PC-9 (cell line): ENCODE data around the gene DENND11. TPM values are rescaled to one million over a fixed set of nuclear protein-coding genes. Genes with fewer than 3 reads are reported as not detected.

ENCODE experiments used
- BruUV-seq: library from RNA; stranded (reverse); fragments of 400-500 nt; replicated peaks from 2 replicates; lab custom pipeline; 2021; lab: Mats Ljungman, UMichigan
- CTCF ChIA-PET: fragments of 300-600 bp; sonication (Branson Sonifier 250); formaldehyde crosslinking; loops from one replicate; lab custom pipeline; 2022; ENCODE audit warnings: antibody characterized with exemption; lab: Charles Lee
- POLR2A ChIA-PET: fragments of 300-600 bp; sonication (Branson Sonifier 250); formaldehyde crosslinking; loops from one replicate; lab custom pipeline; 2022; ENCODE audit warnings: antibody characterized with exemption; ENCODE audit not compliant: unreplicated experiment; lab: Charles Lee
- DNase-seq, 2 experiments: peaks; one replicate each; pipeline versions ENCODE4 v3.0.0 to v3.0.0-alpha.2; 2015 to 2022; ENCODE audit warnings: mixed read lengths in 1 of 2
- H2AFZ ChIP-seq: fragments of 200-600 bp; sonication (generic); 2 replicates; pipeline ENCODE4 v1.8.1; 2017; ENCODE audit warnings: antibody characterized with exemption
- H3F3A ChIP-seq: fragments of 200-600 bp; sonication (generic); 2 replicates; pipeline ENCODE4 v1.8.1; 2017; ENCODE audit warnings: antibody characterized with exemption, mild to moderate bottlenecking, low read depth; ENCODE audit not compliant: insufficient read depth
- H3K27ac ChIP-seq: fragments of 200-600 bp; sonication (generic); 2 replicates; pipeline ENCODE4 v1.6.1; 2016; ENCODE audit warnings: mixed run types
- H3K27me3 ChIP-seq: fragments of 200-600 bp; sonication (generic); 2 replicates; pipeline ENCODE4 v1.6.1; 2016; ENCODE audit warnings: low read depth, mixed run types; ENCODE audit not compliant: insufficient read depth
- H3K36me3 ChIP-seq: fragments of 200-600 bp; sonication (generic); 2 replicates; pipeline ENCODE4 v1.6.1; 2016; ENCODE audit warnings: low read depth, mixed run types
- H3K4me1 ChIP-seq: fragments of 200-600 bp; sonication (generic); replicated peaks from 2 replicates; pipeline ENCODE4 v1.6.1; 2016; ENCODE audit warnings: mixed run types; ENCODE audit not compliant: insufficient read depth
- H3K4me2 ChIP-seq: fragments of 200-600 bp; sonication (generic); 2 replicates; pipeline ENCODE4 v1.6.1; 2017; ENCODE audit warnings: mixed run types
- H3K4me3 ChIP-seq: fragments of 200-600 bp; sonication (generic); 2 replicates; pipeline ENCODE4 v1.6.1; 2016; ENCODE audit warnings: mixed run types
- H3K79me2 ChIP-seq: fragments of 200-600 bp; sonication (generic); 2 replicates; pipeline ENCODE4 v1.6.1; 2017; ENCODE audit warnings: low read depth, mixed run types
- H3K9me2 ChIP-seq: fragments of 200-600 bp; sonication (generic); 2 replicates; pipeline ENCODE4 v1.8.1; 2017; ENCODE audit warnings: mild to moderate bottlenecking; ENCODE audit not compliant: insufficient read depth
- H3K9me3 ChIP-seq: fragments of 200-600 bp; sonication (generic); 2 replicates; pipeline ENCODE4 v1.8.1; 2016; ENCODE audit warnings: low read depth; ENCODE audit not compliant: insufficient read depth
- H4K20me1 ChIP-seq: fragments of 200-600 bp; sonication (generic); 2 replicates; pipeline ENCODE4 v1.8.1; 2017; ENCODE audit not compliant: insufficient read depth
- EZH2 ChIP-seq: fragments of 200-600 bp; sonication (generic); IDR thresholded peaks from 2 replicates; pipeline ENCODE4 v1.8.0; 2017; ENCODE audit warnings: antibody characterized with exemption, low read depth
- intact Hi-C: fragments of 100-400 bp; cut with micrococcal nuclease; formaldehyde crosslinking; loops from one replicate; pipeline ENCODE4 v1.10.0; 2022; ENCODE audit not compliant: unreplicated experiment
- total RNA-seq: library from RNA; stranded (reverse); gene quantifications from 2 replicates; pipeline ENCODE4 v1.2.3, GENCODE V29; 2021
- TF ChIP-seq, protein P1 (sequence below): fragments of 200-600 bp; sonication (generic); conservative IDR thresholded peaks from 2 replicates; pipeline ENCODE4 v1.6.1; 2017; ENCODE audit warnings: mixed run types, antibody characterized with exemption, mild to moderate bottlenecking, moderate library complexity

Gene DENND11
- total RNA-seq, 1 experiment from 2014 or later, result 49.4 TPM

DNA sequence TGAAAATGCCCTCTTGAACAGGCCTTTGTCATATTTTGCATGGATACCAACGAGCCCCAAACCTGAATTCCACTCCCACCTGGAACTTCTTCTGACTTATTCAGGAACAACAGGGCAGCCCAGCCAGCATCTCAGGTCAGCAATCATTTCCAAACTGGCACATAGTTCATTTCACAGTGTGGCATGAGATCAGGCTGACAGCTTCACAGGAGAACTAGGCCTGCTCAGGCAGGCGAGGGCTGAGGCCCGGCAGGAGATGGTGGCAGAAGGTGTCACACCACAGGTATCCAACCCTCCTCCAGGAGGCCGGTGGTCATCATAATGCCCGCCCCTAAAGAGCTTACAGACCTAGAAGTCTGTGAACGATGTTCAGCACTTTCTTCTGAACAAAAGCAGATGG, 42.5 kb downstream of the DENND11 start:
- H4K20me1 ChIP-seq, result no peaks in the 10 kb centered on the region
- no peaks in the 10 kb centered on the region for H3K27me3 ChIP-seq
- no peak overlapping the region for H3K4me3 ChIP-seq
- peaks cover 37% of the 10 kb centered on the region; the same call in 1 of the 2 replicates for H3K36me3 ChIP-seq
- H3K9me2 ChIP-seq, result no peaks in the 10 kb centered on the region
- H3K4me1 ChIP-seq, result peaks cover 29% of the 10 kb centered on the region
- CTCF ChIA-PET, result no interaction called here
- no TSS peak for BruUV-seq
- H3K79me2 ChIP-seq, result no peaks in the 10 kb centered on the region
- H3K4me2 ChIP-seq, result no peak overlapping the region
- no peaks in the 10 kb centered on the region for H3K9me3 ChIP-seq
- no peak overlapping the region for H2AFZ ChIP-seq
- no peak for DNase-seq
- TF ChIP-seq, protein P1, sequence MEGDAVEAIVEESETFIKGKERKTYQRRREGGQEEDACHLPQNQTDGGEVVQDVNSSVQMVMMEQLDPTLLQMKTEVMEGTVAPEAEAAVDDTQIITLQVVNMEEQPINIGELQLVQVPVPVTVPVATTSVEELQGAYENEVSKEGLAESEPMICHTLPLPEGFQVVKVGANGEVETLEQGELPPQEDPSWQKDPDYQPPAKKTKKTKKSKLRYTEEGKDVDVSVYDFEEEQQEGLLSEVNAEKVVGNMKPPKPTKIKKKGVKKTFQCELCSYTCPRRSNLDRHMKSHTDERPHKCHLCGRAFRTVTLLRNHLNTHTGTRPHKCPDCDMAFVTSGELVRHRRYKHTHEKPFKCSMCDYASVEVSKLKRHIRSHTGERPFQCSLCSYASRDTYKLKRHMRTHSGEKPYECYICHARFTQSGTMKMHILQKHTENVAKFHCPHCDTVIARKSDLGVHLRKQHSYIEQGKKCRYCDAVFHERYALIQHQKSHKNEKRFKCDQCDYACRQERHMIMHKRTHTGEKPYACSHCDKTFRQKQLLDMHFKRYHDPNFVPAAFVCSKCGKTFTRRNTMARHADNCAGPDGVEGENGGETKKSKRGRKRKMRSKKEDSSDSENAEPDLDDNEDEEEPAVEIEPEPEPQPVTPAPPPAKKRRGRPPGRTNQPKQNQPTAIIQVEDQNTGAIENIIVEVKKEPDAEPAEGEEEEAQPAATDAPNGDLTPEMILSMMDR, result no peak
- no peak for TF ChIP-seq EZH2
- H3F3A ChIP-seq, result peaks cover 29% of the 10 kb centered on the region
- H3K27ac ChIP-seq, result no peak overlapping the region
- intact Hi-C loops, result no loop called here
- POLR2A ChIA-PET, result no interaction called here

DNA sequence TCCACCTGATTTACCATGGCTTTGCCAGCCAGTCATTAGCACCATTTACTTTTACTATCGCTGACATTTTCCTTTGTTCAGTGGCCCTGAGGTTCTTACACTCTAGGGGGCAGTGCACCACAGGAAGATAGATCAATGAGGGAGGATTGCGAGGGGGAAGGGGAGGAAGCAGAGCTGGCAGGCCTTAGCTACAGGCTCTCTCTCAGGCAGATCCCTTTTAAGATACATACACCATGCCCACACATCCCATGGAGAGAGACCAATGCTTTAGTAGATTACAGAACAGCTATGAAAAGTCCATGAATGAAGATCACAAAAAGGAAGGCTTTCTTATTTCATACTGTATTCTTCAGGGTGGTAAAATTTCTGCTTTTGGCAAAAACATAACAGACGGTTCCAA, 47.4 kb downstream of the DENND11 start:
- POLR2A ChIA-PET, result interaction anchor here (0.6 to 1.2 kb wide), 2 partner anchors 83 to 221 kb away, joined by 3 to 6 read pairs; partner anchors contain the start of gene SSBP1

DNA sequence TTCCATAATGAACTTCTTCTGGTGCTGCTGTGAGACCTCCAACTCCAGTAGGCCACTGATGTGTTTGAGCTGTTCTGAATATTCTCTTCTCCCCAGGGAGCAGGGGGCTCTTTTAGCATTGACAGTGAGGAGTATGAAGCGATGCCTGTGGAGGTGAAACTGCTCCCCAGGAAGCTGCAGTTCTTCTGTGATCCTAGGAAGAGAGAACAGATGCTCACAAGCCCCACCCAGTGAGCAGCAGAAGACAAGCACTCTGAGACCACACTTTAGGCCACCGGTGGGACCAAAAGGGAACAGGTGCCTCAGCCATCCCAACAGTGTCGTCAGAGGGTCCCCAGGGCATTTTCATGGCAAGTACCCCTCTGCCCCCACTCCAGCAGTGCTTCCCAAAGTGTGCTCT, 49.3 kb downstream of the DENND11 start:
- H3K36me3 ChIP-seq, result peaks cover 19% of the 10 kb centered on the region; the same call in 1 of the 2 replicates
- H3K9me2 ChIP-seq, result no peaks in the 10 kb centered on the region
- H4K20me1 ChIP-seq, result no peaks in the 10 kb centered on the region
- POLR2A ChIA-PET, result no interaction called here
- BruUV-seq, result no TSS peak
- H3K4me2 ChIP-seq, result no peak overlapping the region
- H3K27me3 ChIP-seq, result no peaks in the 10 kb centered on the region
- no peak overlapping the region for H3K27ac ChIP-seq
- no peaks in the 10 kb centered on the region for H3K79me2 ChIP-seq
- DNase-seq, result no peak
- H3F3A ChIP-seq, result peaks cover 7% of the 10 kb centered on the region; the same call in 1 of the 2 replicates
- no peak overlapping the region for H2AFZ ChIP-seq
- intact Hi-C loops, result loop anchor here (5.0 kb wide), 4 partner anchors 380 to 1135 kb away; no protein-coding TSS in a partner anchor
- CTCF ChIA-PET, result interaction anchor here (0.6 to 1.3 kb wide), 2 partner anchors 9 to 1263 kb away, joined by 3 read pairs; no protein-coding TSS in a partner anchor
- peaks cover 6% of the 10 kb centered on the region for H3K4me1 ChIP-seq
- no peak for TF ChIP-seq EZH2
- TF ChIP-seq, protein P1, result no peak
- H3K9me3 ChIP-seq, result no peaks in the 10 kb centered on the region
- H3K4me3 ChIP-seq, result no peak overlapping the region

More for the DNA sequence above, 47.4 kb downstream of the DENND11 start:
- H3K4me3 ChIP-seq, result no peak overlapping the region
- peaks cover 6% of the 10 kb centered on the region for H3K4me1 ChIP-seq
- peak; percentile 56 to 69 for DNase-seq
- H4K20me1 ChIP-seq, result no peaks in the 10 kb centered on the region
- H3F3A ChIP-seq, result peaks cover 7% of the 10 kb centered on the region; the same call in 1 of the 2 replicates
- no peaks in the 10 kb centered on the region for H3K9me3 ChIP-seq
- H3K79me2 ChIP-seq, result no peaks in the 10 kb centered on the region
- no peaks in the 10 kb centered on the region for H3K9me2 ChIP-seq
- CTCF ChIA-PET, result interaction anchor here (0.6 to 1.4 kb wide), 5 partner anchors 9 to 131 kb away, joined by 4 to 17 read pairs (median 5); partner anchors contain the start of gene SSBP1
- no peaks in the 10 kb centered on the region for H3K27me3 ChIP-seq
- H3K36me3 ChIP-seq, result peaks cover 19% of the 10 kb centered on the region; the same call in 1 of the 2 replicates
- no peak overlapping the region for H2AFZ ChIP-seq
- H3K4me2 ChIP-seq, result no peak overlapping the region
- no peak for TF ChIP-seq EZH2
- TF ChIP-seq, protein P1, result peak; percentile 79
- H3K27ac ChIP-seq, result no peak overlapping the region
- intact Hi-C loops, result loop anchor here (1.0 to 5.0 kb wide), 7 partner anchors 84 to 1137 kb away; partner anchors contain the start of gene SSBP1
- no TSS peak for BruUV-seq

Other genes with a start within 250 kb of the DENND11 start
- gene AGK, start 150.8 kb downstream of the DENND11 start, total RNA-seq, result 35.6 and 44.1 TPM in 2 replicates
- not detected in 2 replicates for gene WEE2, start 6.2 kb upstream of the DENND11 start, total RNA-seq
- gene SSBP1, start 36.2 kb upstream of the DENND11 start, total RNA-seq, result 150 and 193 TPM in 2 replicates
- gene TAS2R3, start 61.9 kb upstream of the DENND11 start, total RNA-seq, result 2.0 and 2.3 TPM in 2 replicates
- gene TAS2R4, start 74.5 kb upstream of the DENND11 start, total RNA-seq, result 0.65 and 1.4 TPM in 2 replicates
- 1.1 and 2.1 TPM in 2 replicates for gene TAS2R5, start 88.1 kb upstream of the DENND11 start, total RNA-seq
- not detected in 2 replicates for gene PRSS37, start 139.3 kb upstream of the DENND11 start, total RNA-seq
- not detected in 2 replicates for gene OR9A4, start 214.2 kb upstream of the DENND11 start, total RNA-seq
- gene CLEC5A, start 244.8 kb upstream of the DENND11 start, total RNA-seq, result not detected in 2 replicates